Keratinocyte (primary cell): ENCODE measurements around the gene DNAJC17. TPM values are rescaled to one million over a fixed set of nuclear protein-coding genes. Genes with fewer than 3 reads are reported as not detected.

ENCODE experiments used
- DNase-seq: peaks from one replicate; pipeline ENCODE4 v3.0.0-alpha.2; 2011; ENCODE audit warnings: low read depth, missing footprints, low spot score
- FAIRE-seq: peaks from 2 replicates; lab custom pipeline; 2011; peaks lifted over from hg19 to GRCh38; lab: Jason Lieb, UNC
- H2AFZ ChIP-seq: 2 replicates; pipeline ENCODE4 v1.6.0; 2012; ENCODE audit warnings: low read length, control low read depth, inconsistent platforms; ENCODE audit not compliant: control insufficient read depth
- H3K27ac ChIP-seq: 2 replicates; pipeline ENCODE4 v1.5.1; 2011; ENCODE audit warnings: low read length; ENCODE audit not compliant: control insufficient read depth, insufficient read depth
- H3K27me3 ChIP-seq: 3 replicates; pipeline ENCODE4 v1.6.0; 2011; ENCODE audit warnings: low read length; ENCODE audit not compliant: control insufficient read depth, insufficient read depth; ENCODE audit errors: extremely low read depth
- H3K36me3 ChIP-seq, 2 experiments: 2 replicates in 1 of 2; 3 replicates in 1 of 2; pipeline ENCODE4 v1.5.1; 2011; ENCODE audit warnings: low read length in 2 of 2, mild to moderate bottlenecking in 1 of 2; ENCODE audit not compliant: control insufficient read depth in 2 of 2, insufficient read depth in 2 of 2; ENCODE audit errors: extremely low read depth in 1 of 2
- H3K4me1 ChIP-seq: 3 replicates; pipeline ENCODE4 v1.5.1; 2011; ENCODE audit warnings: low read length; ENCODE audit not compliant: control insufficient read depth, insufficient read depth; ENCODE audit errors: extremely low read depth
- H3K4me2 ChIP-seq: 3 replicates; pipeline ENCODE4 v1.6.0; 2011; ENCODE audit warnings: low read depth, low read length; ENCODE audit not compliant: control insufficient read depth, insufficient read depth; ENCODE audit errors: extremely low read depth
- H3K4me3 ChIP-seq, 3 experiments: fragments of 200-600 bp in 1 of 3; sonication (generic) in 1 of 3; 2 replicates in 2 of 3; 3 replicates in 1 of 3; pipeline ENCODE4 v1.5.1; 2011 to 2016; ENCODE audit warnings: low read length in 3 of 3, mild to moderate bottlenecking in 3 of 3, control low read depth in 2 of 3, inconsistent platforms in 1 of 3, low read depth in 1 of 3, mixed read lengths in 1 of 3, mixed run types in 1 of 3, moderate library complexity in 1 of 3; ENCODE audit not compliant: control insufficient read depth in 2 of 3, insufficient read depth in 2 of 3; ENCODE audit errors: extremely low read depth in 1 of 3
- H3K79me2 ChIP-seq: 2 replicates; pipeline ENCODE4 v1.6.0; 2012; ENCODE audit warnings: low read length; ENCODE audit not compliant: control insufficient read depth, insufficient read depth
- H3K9ac ChIP-seq: 3 replicates; pipeline ENCODE4 v1.6.0; 2011; ENCODE audit warnings: low read length; ENCODE audit not compliant: control insufficient read depth, insufficient read depth; ENCODE audit errors: extremely low read depth
- H3K9me1 ChIP-seq: 3 replicates; pipeline ENCODE4 v1.6.0; 2011; ENCODE audit warnings: low read length; ENCODE audit not compliant: control insufficient read depth, insufficient read depth; ENCODE audit errors: extremely low read depth
- H3K9me3 ChIP-seq: 2 replicates; pipeline ENCODE4 v1.5.1; 2012; ENCODE audit warnings: low read depth, low read length; ENCODE audit not compliant: control insufficient read depth
- H4K20me1 ChIP-seq: 3 replicates; pipeline ENCODE4 v1.6.0; 2011; ENCODE audit warnings: low read length; ENCODE audit not compliant: control insufficient read depth, insufficient read depth; ENCODE audit errors: extremely low read depth
- CTCF ChIP-seq, 3 experiments: IDR thresholded peaks in 1 of 3; conservative IDR thresholded peaks in 1 of 3; optimal IDR thresholded peaks in 1 of 3; 2 replicates in 2 of 3; 3 replicates in 1 of 3; pipeline versions ENCODE3 to v1.5.1; 2011; ENCODE audit warnings: low read length in 3 of 3, mild to moderate bottlenecking in 3 of 3, moderate library complexity in 2 of 3, control low read depth in 1 of 3, inconsistent platforms in 1 of 3; ENCODE audit not compliant: insufficient read depth in 2 of 3; ENCODE audit errors: extremely low read depth in 1 of 3
- EZH2 ChIP-seq: IDR thresholded peaks from one replicate; pipeline ENCODE4 v1.6.1; 2012; ENCODE audit warnings: inconsistent platforms, mild to moderate bottlenecking, low read length, moderate library complexity
- dilution Hi-C: fragments of 300-500 bp; cut with MboI; formaldehyde crosslinking; loops from one replicate; pipeline ENCODE4 v1.7.0; 2020; ENCODE audit warnings: low sequenced_read_pairs; ENCODE audit not compliant: extremely low pct_ligation_motif_present
- polyA plus RNA-seq, 5 experiments: library from polyadenylated mRNA; depleted of rRNA in 3 of 5; stranded (reverse) in 3 of 5; stranded (forward) in 1 of 5; unstranded in 1 of 5; fragments of >200 nt; gene quantifications; 1 replicate in 1 of 5; 2 replicates in 3 of 5; 3 replicates in 1 of 5; pipeline versions ENCODE4 v1.2.1 to v1.2.3, GENCODE V29; 2011 to 2012; ENCODE audit warnings: missing spikeins in 2 of 5, low read depth in 1 of 5, low replicate concordance in 1 of 5

Gene DNAJC17
- polyA plus RNA-seq, 1 donor (not counting 4 experiments of a cell fraction or from before 2014, with no cell fraction given), result 35.3 TPM

GRCh38 chr15:40769274-40770146 lies 37.8 kb downstream of the DNAJC17 start, which contains the start of gene C15orf62:
Gene C15orf62, plus strand, starts transcription at chr15:40769980. Its CDS starts 516 bp downstream, at chr15:40770496.
- H4K20me1 ChIP-seq, result no peaks in the 10 kb centered on the region
- TF ChIP-seq CTCF (optimal IDR thresholded peaks at IDR 0.05 in 1 of 3, IDR thresholded peaks at IDR 0.05 in 1 of 3, conservative IDR thresholded peaks at IDR 0.05 in 1 of 3; ENCODE audit: extremely low read depth in 1 of 3, insufficient read depth in 2 of 3, low read length in 3 of 3) (peak in 1 of 3 experiments; percentile 0), EZH2 (no peak)
- peak; percentile 82 for DNase-seq
- H3K36me3 ChIP-seq, result peaks cover 16 to 19% of the 10 kb centered on the region in 2 experiments
- H3K4me3 ChIP-seq, result peak within 1 kb of the TSS in 2 of 3 experiments; percentile 30 to 57
- peak within 1 kb of the TSS; percentile 80 for H3K9ac ChIP-seq
- peaks cover 58% of the 10 kb centered on the region for H3K4me1 ChIP-seq
- no peaks in the 10 kb centered on the region for H3K9me3 ChIP-seq
- peak within 1 kb of the TSS; percentile 41 for H2AFZ ChIP-seq
- peaks cover 2% of the 10 kb centered on the region for H3K9me1 ChIP-seq
- H3K4me2 ChIP-seq, result peak within 1 kb of the TSS; percentile 77
- H3K79me2 ChIP-seq, result no peaks in the 10 kb centered on the region
- no peaks in the 10 kb centered on the region for H3K27me3 ChIP-seq
- H3K27ac ChIP-seq, result peak within 1 kb of the TSS; percentile 91
- FAIRE-seq, result peak; percentile 84
- dilution Hi-C loops, result no loop called here

GRCh38 chr15:40768521-40769273 lies 38.6 kb downstream of the DNAJC17 start:
- H3K9ac ChIP-seq, result peak overlapping the region; percentile 80
- H3K27ac ChIP-seq, result peak overlapping the region; percentile 91
- peaks cover 2% of the 10 kb centered on the region for H3K9me1 ChIP-seq
- H3K4me1 ChIP-seq, result peaks cover 63% of the 10 kb centered on the region
- peak overlapping the region; percentile 77 for H3K4me2 ChIP-seq
- H3K4me3 ChIP-seq, result peak overlapping the region in 2 of 3 experiments; percentile 26 to 57
- no peaks in the 10 kb centered on the region for H4K20me1 ChIP-seq
- no peaks in the 10 kb centered on the region for H3K27me3 ChIP-seq
- H2AFZ ChIP-seq, result peak overlapping the region; percentile 41
- H3K79me2 ChIP-seq, result no peaks in the 10 kb centered on the region
- DNase-seq, result no peak
- TF ChIP-seq EZH2 (no peak), CTCF (optimal IDR thresholded peaks at IDR 0.05 in 1 of 3, IDR thresholded peaks at IDR 0.05 in 1 of 3, conservative IDR thresholded peaks at IDR 0.05 in 1 of 3; ENCODE audit: extremely low read depth in 1 of 3, insufficient read depth in 2 of 3, low read length in 3 of 3) (peak in 1 of 3 experiments; percentile 9)
- FAIRE-seq, result no peak
- dilution Hi-C loops, result no loop called here
- no peaks in the 10 kb centered on the region for H3K9me3 ChIP-seq
- H3K36me3 ChIP-seq, result peaks cover 11 to 14% of the 10 kb centered on the region in 2 experiments
